ENCODE measurements around the gene SLC9C1. TPM values are rescaled to one million over a fixed set of nuclear protein-coding genes. Genes with fewer than 3 reads are reported as not detected.

Gene SLC9C1
- total RNA-seq, 1 experiment from 2014 or later: 0.79 TPM

- Histone ChIP-seq H3K36me3 (ENCODE audit: control insufficient read depth in 1 of 2, insufficient read depth in 2 of 2, low read length in 2 of 2) (peaks cover 4 to 5% of the 10 kb centered on the region in 2 experiments; a peak in 2 of 4 replicates), H4K20me1 (ENCODE audit: insufficient read depth) (no peaks in the 10 kb centered on the region), H2AFZ (ENCODE audit: low read depth, low read length, poor library complexity, severe bottlenecking) (no peak within 1 kb of the TSS), H3K4me1 (ENCODE audit: control insufficient read depth in 1 of 2, insufficient read depth in 2 of 2, low read length in 2 of 2) (no peaks in the 10 kb centered on the region; a peak in 1 of 4 replicates), H3K4me3 (replicated peaks in 1 of 2; ENCODE audit: low read depth in 1 of 2, low read length in 2 of 2) (no peak within 1 kb of the TSS), H3K4me2 (ENCODE audit: low read length) (no peak within 1 kb of the TSS), H3K27ac (ENCODE audit: low read depth, low read length) (no peak within 1 kb of the TSS), H3K9ac (ENCODE audit: low read length) (no peak within 1 kb of the TSS), H3K9me3 (ENCODE audit: control insufficient read depth in 1 of 2, insufficient read depth in 1 of 2, low read depth in 1 of 2, low read length in 2 of 2) (no peaks in the 10 kb centered on the region), H3K9me2 (ENCODE audit: insufficient read depth) (no peaks in the 10 kb centered on the region), H3K27me3 (ENCODE audit: insufficient read depth, low read length) (no peaks in the 10 kb centered on the region), H3K79me2 (ENCODE audit: insufficient read depth, low read length) (no peaks in the 10 kb centered on the region)
- POLR2A ChIA-PET: no interaction called here
- CTCF ChIA-PET: interaction anchor here (1.2 kb wide), 1 partner anchor 21 kb away, joined by 3 read pairs; no protein-coding TSS in a partner anchor
- ATAC-seq (no peak), DNase-seq (ENCODE audit: low read depth, low spot score) (no peak)
- RAD21 ChIA-PET (ENCODE audit: low non-redundant PET in 1 of 2, low total read pairs in 2 of 2, uncharacterized antibody in 2 of 2, unreplicated experiment in 2 of 2): no interaction called here
- intact Hi-C loops (cut with micrococcal nuclease): no loop called here
- no TSS peak for BruUV-seq (replicated peaks)
- TF ChIP-seq TCF7L2 (IDR thresholded peaks at IDR 0.05; ENCODE audit: borderline replicate concordance, extremely low read depth, insufficient read depth, insufficient read length) (no peak), POLR2A (IDR thresholded peaks at IDR 0.05; ENCODE audit: borderline replicate concordance, extremely low read depth, insufficient read depth, insufficient read length) (no peak), EGR1 (IDR thresholded peaks at IDR 0.05; ENCODE audit: low read depth) (no peak), EZH2 (IDR thresholded peaks at IDR 0.05) (no peak), SIN3A (IDR thresholded peaks at IDR 0.05; ENCODE audit: low read depth) (no peak), CEBPB (IDR thresholded peaks at IDR 0.05; ENCODE audit: low read depth) (no peak), POLR2AphosphoS5 (IDR thresholded peaks at IDR 0.05; ENCODE audit: low read depth, low read length) (no peak), SRF (IDR thresholded peaks at IDR 0.05; ENCODE audit: low read depth) (no peak), SP1 (IDR thresholded peaks at IDR 0.05; ENCODE audit: low read depth) (no peak), CTCF (IDR thresholded peaks at IDR 0.05 in 2 of 3, conservative IDR thresholded peaks at IDR 0.05 in 1 of 3; ENCODE audit: borderline replicate concordance in 1 of 3, insufficient read depth in 1 of 3, low read depth in 2 of 3, low read length in 2 of 3) (no peak), ZNF274 (IDR thresholded peaks at IDR 0.05; ENCODE audit: low read depth, low read length) (no peak), YY1 (IDR thresholded peaks at IDR 0.05; ENCODE audit: extremely low read depth, insufficient replicate concordance, low read depth, low read length) (no peak), CBX3 (IDR thresholded peaks at IDR 0.05; ENCODE audit: low read depth) (no peak), JUND (IDR thresholded peaks at IDR 0.05) (no peak), FOSL1 (IDR thresholded peaks at IDR 0.05; ENCODE audit: low read depth) (no peak), MAX (IDR thresholded peaks at IDR 0.05) (no peak), RAD21 (IDR thresholded peaks at IDR 0.05; ENCODE audit: low read depth) (no peak), ZBTB33 (IDR thresholded peaks at IDR 0.05; ENCODE audit: extremely low read depth, insufficient replicate concordance, low read length) (no peak)
- TF ChIP-seq, protein P1, sequence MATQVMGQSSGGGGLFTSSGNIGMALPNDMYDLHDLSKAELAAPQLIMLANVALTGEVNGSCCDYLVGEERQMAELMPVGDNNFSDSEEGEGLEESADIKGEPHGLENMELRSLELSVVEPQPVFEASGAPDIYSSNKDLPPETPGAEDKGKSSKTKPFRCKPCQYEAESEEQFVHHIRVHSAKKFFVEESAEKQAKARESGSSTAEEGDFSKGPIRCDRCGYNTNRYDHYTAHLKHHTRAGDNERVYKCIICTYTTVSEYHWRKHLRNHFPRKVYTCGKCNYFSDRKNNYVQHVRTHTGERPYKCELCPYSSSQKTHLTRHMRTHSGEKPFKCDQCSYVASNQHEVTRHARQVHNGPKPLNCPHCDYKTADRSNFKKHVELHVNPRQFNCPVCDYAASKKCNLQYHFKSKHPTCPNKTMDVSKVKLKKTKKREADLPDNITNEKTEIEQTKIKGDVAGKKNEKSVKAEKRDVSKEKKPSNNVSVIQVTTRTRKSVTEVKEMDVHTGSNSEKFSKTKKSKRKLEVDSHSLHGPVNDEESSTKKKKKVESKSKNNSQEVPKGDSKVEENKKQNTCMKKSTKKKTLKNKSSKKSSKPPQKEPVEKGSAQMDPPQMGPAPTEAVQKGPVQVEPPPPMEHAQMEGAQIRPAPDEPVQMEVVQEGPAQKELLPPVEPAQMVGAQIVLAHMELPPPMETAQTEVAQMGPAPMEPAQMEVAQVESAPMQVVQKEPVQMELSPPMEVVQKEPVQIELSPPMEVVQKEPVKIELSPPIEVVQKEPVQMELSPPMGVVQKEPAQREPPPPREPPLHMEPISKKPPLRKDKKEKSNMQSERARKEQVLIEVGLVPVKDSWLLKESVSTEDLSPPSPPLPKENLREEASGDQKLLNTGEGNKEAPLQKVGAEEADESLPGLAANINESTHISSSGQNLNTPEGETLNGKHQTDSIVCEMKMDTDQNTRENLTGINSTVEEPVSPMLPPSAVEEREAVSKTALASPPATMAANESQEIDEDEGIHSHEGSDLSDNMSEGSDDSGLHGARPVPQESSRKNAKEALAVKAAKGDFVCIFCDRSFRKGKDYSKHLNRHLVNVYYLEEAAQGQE (IDR thresholded peaks at IDR 0.05; ENCODE audit: low read depth): no peak
- TF ChIP-seq, protein P2, sequence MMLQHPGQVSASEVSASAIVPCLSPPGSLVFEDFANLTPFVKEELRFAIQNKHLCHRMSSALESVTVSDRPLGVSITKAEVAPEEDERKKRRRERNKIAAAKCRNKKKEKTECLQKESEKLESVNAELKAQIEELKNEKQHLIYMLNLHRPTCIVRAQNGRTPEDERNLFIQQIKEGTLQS (IDR thresholded peaks at IDR 0.05): no peak
Measured at GRCh38 chr3:112132975-112133448, 161.0 kb downstream of the SLC9C1 start, which contains the start of gene GCSAM. Gene GCSAM (minus strand): TSS chr3:112133248. CDS start chr3:112133120, 128 bp downstream.

All from HCT116 (cell line).